ENCODE measurements around the gene TECPR2. TPM values are rescaled to one million over a fixed set of nuclear protein-coding genes. Genes with fewer than 3 reads are reported as not detected.

The TECPR2 gene
- total and polyA plus RNA-seq, 2 of the 13 experiments (the other 11 are each of a cell fraction or from before 2014, with no cell fraction given), result 3.5 to 5.7 TPM

- TF ChIP-seq SIN3A (IDR thresholded peaks at IDR 0.05; ENCODE audit: borderline replicate concordance, low read depth, low read length) (no peak), POLR2A (IDR thresholded peaks at IDR 0.05; ENCODE audit: insufficient read depth in 1 of 2, low read depth in 2 of 2, low read length in 2 of 2) (no peak; a peak in 2 of 4 replicates), ZNF7 (CRISPR knock-in tag; IDR thresholded peaks at IDR 0.05) (no peak), GABPB1 (CRISPR knock-in tag; IDR thresholded peaks at IDR 0.05) (peak; percentile 68; the same call in 1 of the 2 replicates), ZNF780A (CRISPR knock-in tag; IDR thresholded peaks at IDR 0.05) (no peak), NFE2L2 (IDR thresholded peaks at IDR 0.05; ENCODE audit: low read length) (no peak), ATF1 (CRISPR knock-in tag; IDR thresholded peaks at IDR 0.05) (no peak), ZNF292 (CRISPR knock-in tag; IDR thresholded peaks at IDR 0.05; ENCODE audit: borderline replicate concordance, low read depth) (no peak; the same call in 1 of the 2 replicates), GMEB2 (CRISPR knock-in tag; IDR thresholded peaks at IDR 0.05; ENCODE audit: low read depth) (no peak), ZNF263 (CRISPR knock-in tag; IDR thresholded peaks at IDR 0.05) (no peak), ZNF317 (CRISPR knock-in tag; IDR thresholded peaks at IDR 0.05) (no peak), ZNF644 (CRISPR knock-in tag; IDR thresholded peaks at IDR 0.05; ENCODE audit: low read depth) (no peak), ZNF20 (CRISPR knock-in tag; IDR thresholded peaks at IDR 0.05) (no peak), CREM (IDR thresholded peaks at IDR 0.05) (no peak), CREM (CRISPR knock-in tag; IDR thresholded peaks at IDR 0.05) (no peak), HCFC1 (IDR thresholded peaks at IDR 0.05; ENCODE audit: low read depth, low read length) (no peak), REST (IDR thresholded peaks at IDR 0.05; ENCODE audit: borderline replicate concordance in 1 of 2, low read depth in 1 of 2, low read length in 2 of 2) (no peak), HNRNPUL1 (IDR thresholded peaks at IDR 0.05; ENCODE audit: low read depth, low read length) (no peak), KMT2B (CRISPR knock-in tag; IDR thresholded peaks at IDR 0.05) (0 out of 2 replicates have a peak, but pooled peaks have one; percentile 20), TIGD3 (CRISPR knock-in tag; IDR thresholded peaks at IDR 0.05; ENCODE audit: borderline replicate concordance) (no peak), HMG20B (CRISPR knock-in tag; conservative IDR thresholded peaks at IDR 0.05) (0 out of 2 replicates have a peak, but pooled peaks have one; percentile 24), ZNF335 (CRISPR knock-in tag; IDR thresholded peaks at IDR 0.05) (no peak), ZNF510 (CRISPR knock-in tag; IDR thresholded peaks at IDR 0.05; ENCODE audit: low read depth) (0 out of 2 replicates have a peak, but pooled peaks have one; percentile 66), ZNF274 (CRISPR knock-in tag; IDR thresholded peaks at IDR 0.05) (peak; percentile 32; the same call in 1 of the 2 replicates)
These were observed 147.2 kb downstream of the TECPR2 start, which contains the start of gene ANKRD9 (continued) for GRCh38 chr14:102509746-102510615.
